Stimulated activated CD8-positive, alpha-beta memory T cell treated with anti-CD3 and anti-CD28 coated beads, Interleukin-15, amount 100 ng/mL, for 24 hours (primary cell): ENCODE data around the gene ADGRF4.

Experiments
- DNase-seq: peaks from one replicate; pipeline ENCODE4 v3.0.0-alpha.2; 2020; ENCODE audit warnings: low read depth

Gene ADGRF4

GRCh38 chr6:47681201-47681990, 17.0 kb upstream of the ADGRF4 start:
- DNase-seq: no peak

DNA sequence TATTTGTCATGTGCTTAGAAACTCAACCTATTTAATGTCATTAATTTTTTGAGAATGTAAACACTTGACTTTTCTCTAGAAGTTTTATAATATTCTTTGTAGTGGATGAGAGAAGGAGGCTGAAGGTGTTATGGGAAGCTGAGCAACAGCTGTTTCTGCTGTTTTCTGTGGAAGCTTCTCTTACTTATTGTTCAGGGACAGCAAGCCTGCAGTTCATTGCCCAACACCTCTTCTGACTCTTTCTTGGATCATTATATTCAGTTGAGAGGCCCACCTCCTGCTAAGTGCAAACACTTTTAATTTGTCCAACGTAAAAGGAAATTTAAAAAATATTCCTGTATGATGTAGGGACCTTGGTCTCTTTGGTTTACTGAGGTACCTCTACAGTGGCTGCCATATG, 12.0 kb upstream of the ADGRF4 start:
- no peak for DNase-seq

DNA sequence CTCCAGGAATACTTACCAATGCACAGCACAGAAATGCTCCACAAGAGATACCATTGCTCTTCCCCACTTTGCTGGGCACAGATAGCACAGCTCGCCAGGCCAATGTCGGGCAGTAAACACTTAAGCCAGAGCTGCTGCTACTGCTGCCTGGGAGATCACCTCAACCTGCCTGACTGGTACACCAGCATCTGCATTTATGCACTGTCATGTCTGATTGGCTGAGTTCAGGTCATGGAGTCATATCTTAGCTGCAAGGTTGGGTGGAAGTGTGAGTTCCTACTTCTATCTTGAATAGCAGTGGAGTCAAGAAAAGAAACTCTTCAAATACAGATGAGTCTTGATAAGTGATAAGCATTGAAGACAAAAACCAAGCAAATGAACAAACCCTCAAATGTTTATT, 10.9 kb upstream of the ADGRF4 start:
- no peak for DNase-seq

GRCh38 chr6:47690214-47690613, 8.2 kb upstream of the ADGRF4 start:
- no peak for DNase-seq

- no peak for DNase-seq
These were observed 7.6 kb upstream of the ADGRF4 start for GRCh38 chr6:47690791-47691190.

GRCh38 chr6:47697925-47698324, 455 bp upstream of the ADGRF4 start:
- no peak for DNase-seq

DNA sequence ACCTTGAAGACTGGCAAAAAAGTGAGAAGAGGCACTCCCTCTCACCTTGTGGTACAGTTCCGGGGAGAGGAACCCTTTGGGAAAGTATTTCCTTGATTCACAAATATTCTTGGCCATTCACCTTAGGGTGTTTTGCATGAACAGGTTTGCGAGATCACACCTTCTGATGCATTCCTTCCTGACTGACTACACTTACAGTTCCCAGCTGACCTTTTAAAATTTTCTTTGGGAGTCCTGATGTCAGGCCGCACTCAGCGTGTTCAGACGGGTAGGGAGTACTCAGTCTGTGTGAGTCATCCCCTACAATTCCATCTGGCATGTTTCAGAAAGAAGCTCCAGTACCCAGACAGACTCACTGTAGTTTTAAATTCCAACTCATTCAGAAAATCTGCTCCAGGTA, 1.7 kb downstream of the ADGRF4 start:
- no peak for DNase-seq

- no peak for DNase-seq
These were observed 2.2 kb downstream of the ADGRF4 start for GRCh38 chr6:47700596-47700995.

- no peak for DNase-seq
These were observed 3.0 kb downstream of the ADGRF4 start for GRCh38 chr6:47701363-47701762.

DNA sequence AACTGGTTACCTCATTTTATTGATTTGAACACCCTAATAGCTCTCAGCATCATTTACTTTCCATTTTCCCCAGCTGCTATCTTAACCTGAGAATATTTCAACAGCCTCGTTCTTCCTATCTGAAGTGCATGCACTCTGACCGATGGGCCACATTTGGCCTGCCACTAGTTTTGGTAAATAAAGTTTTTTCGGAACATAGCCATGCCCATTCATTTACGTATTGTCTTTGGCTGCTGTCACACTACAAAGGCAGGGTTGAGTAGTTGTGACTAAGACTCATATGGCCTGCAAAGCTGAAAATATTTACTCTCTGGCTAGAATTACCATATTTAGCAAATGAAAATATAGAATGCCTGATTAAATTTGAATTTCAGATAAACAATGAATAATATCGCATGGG, 10.8 kb downstream of the ADGRF4 start:
- no peak for DNase-seq

- no peak for DNase-seq
These were observed 11.9 kb downstream of the ADGRF4 start for GRCh38 chr6:47710295-47710694.

- no peak for DNase-seq
These were observed 14.8 kb downstream of the ADGRF4 start for GRCh38 chr6:47713200-47713599.

GRCh38 chr6:47714802-47715201, 16.4 kb downstream of the ADGRF4 start:
- no peak for DNase-seq

GRCh38 chr6:47715782-47716181, 17.4 kb downstream of the ADGRF4 start:
- DNase-seq: no peak

DNA sequence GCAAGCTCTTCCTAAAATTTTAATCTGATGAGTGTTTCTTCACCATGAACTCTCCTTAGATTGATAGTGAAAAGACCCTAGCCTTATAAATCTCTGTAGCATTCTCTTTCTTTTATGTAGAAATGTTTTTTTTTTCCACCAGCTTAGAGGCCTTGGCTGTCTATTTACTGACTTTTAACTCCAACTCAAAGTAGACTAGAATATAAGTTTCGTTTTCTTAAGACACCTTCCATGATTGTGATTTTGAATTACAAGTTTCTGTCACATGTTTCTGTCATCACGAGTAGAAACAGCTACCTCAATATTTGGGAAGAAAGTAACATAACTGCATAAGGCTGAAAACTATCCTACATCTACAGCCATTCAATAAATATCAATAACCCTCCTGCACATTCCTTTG, 17.8 kb downstream of the ADGRF4 start:
- DNase-seq: no peak

DNA sequence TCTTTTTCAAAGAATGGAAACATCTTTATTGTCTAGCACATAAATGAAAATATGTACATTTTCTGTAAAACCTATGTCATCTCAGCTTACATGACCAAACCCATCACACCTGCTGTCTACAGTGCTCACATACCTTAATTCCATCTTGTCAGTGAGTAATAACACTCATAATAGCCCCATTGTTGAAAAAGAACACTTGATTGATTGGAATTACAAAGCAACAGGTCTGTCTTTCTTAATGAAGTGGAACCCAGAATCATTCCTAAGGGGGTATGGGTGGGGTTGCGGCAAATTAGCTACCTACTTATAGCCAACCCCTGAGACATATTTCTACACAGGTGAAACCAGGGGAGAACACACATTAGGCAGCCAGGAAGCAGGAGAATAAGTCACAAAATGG, 20.2 kb downstream of the ADGRF4 start:
- DNase-seq: no peak

- DNase-seq: no peak
These were observed 22.8 kb downstream of the ADGRF4 start for GRCh38 chr6:47721189-47721588.

DNA sequence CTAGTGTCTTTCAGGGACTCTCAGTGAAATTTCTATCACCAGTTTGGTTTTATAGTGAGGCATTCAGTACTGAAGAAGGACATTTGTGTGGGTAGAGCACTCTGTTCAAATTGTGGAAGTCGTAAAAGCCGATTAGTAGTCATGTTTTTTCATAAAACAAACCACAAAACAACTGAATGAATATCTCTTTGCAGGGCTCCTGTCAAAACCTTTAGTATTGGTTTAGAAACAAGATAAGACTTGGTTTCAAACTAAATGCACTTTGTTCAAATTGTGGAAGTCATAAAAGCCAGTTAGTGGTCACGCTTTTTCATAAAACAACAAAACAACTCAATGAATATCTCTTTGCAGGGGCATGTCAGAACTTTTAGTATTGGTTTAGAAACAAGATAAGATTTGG, 23.8 kb downstream of the ADGRF4 start:
- no peak for DNase-seq

- DNase-seq: no peak
These were observed 25.9 kb downstream of the ADGRF4 start for GRCh38 chr6:47724300-47724699.

- DNase-seq: no peak
These were observed 29.0 kb downstream of the ADGRF4 start for GRCh38 chr6:47727391-47727790.

DNA sequence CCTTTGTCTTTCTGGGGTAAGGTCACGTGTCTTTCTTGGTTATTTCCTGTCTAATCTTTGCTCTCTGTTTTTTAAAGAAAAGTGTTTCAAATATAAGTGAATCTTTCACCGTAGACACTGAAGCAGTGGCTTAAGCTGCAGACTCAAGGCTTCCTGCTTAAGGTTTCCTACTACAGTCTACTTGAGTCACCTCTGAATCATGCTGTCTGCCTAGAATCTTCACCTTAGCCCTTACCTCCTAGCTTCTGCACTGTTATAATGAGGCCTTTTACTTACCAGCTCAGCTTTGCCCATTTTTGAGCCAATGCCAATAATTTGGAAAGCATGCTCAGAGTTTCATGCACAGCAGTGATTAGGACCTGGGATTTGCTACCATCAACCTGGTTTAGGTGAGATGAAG, 30.6 kb downstream of the ADGRF4 start:
- no peak for DNase-seq

GRCh38 chr6:47729457-47729856, 31.1 kb downstream of the ADGRF4 start:
- no peak for DNase-seq

DNA sequence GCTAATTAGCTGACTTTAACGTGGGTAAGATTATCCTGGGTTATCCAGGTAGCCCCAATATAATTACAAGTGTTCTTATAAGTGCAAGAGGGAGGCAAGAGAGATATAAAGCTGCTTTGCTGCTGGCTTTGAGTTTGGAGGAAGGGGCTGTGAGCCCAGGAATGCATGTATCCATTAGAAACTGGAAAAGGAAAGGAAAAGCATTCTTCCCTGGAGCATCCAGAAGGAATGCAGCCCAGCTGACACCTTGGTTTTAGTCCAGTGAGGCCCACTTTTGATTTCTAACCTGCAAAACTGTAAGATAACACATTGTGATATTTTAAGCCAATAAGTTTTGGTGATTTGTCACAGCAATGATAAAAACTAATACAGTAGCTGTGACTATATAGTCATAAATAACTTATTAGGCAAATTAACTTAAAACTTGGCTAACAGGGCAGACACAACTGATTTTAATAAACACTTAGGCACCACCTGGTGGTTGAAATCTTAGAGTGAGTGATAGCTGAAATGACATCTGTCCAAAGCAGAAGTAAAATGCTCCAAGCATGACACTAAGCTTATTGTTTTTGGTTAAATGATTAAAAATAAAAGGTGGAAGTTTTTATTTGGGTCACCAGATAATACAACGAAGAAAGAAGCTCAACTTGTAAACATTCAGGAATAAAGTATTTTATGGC, 35.6 kb downstream of the ADGRF4 start:
- no peak for DNase-seq
